DND-41 (cell line): ENCODE measurements around the gene ZDHHC1.

Source experiments
- ATAC-seq: fragments of 200-7000 bp; cut with Tn5 transposase; 3 replicates; pipeline ENCODE4 v1.9.1; 2021; ENCODE audit warnings: low read depth; ENCODE audit not compliant: insufficient read depth
- DNase-seq: peaks from one replicate; pipeline ENCODE4 v3.0.0-alpha.2; 2020
- H2AFZ ChIP-seq: 2 replicates; pipeline ENCODE4 v1.6.0; 2012; ENCODE audit warnings: low read depth, low read length
- H3K27ac ChIP-seq: 2 replicates; pipeline ENCODE4 v1.5.1; 2012; ENCODE audit warnings: low read length, inconsistent platforms
- H3K27me3 ChIP-seq: fragments of 200-600 bp; sonication (generic); 2 replicates; pipeline ENCODE4 v1.6.0; 2012; ENCODE audit warnings: low read length, mild to moderate bottlenecking, inconsistent platforms; ENCODE audit not compliant: insufficient read depth, poor library complexity
- H3K36me3 ChIP-seq: 2 replicates; pipeline ENCODE4 v1.5.1; 2012; ENCODE audit warnings: low read length, inconsistent platforms; ENCODE audit not compliant: insufficient read depth
- H3K4me1 ChIP-seq: 2 replicates; pipeline ENCODE4 v1.5.1; 2012; ENCODE audit warnings: mild to moderate bottlenecking, low read length; ENCODE audit not compliant: insufficient read depth
- H3K4me2 ChIP-seq: 2 replicates; pipeline ENCODE4 v1.6.0; 2012; ENCODE audit warnings: mild to moderate bottlenecking, moderate library complexity, low read length, inconsistent platforms; ENCODE audit not compliant: insufficient read depth
- H3K4me3 ChIP-seq, 2 experiments: fragments of 200-600 bp in 1 of 2; shearing (Covaris generic) in 1 of 2; 2 replicates each; pipeline ENCODE4 v1.5.1; 2012 to 2016; ENCODE audit warnings: inconsistent platforms in 2 of 2, low read length in 2 of 2, mild to moderate bottlenecking in 2 of 2, low read depth in 1 of 2, moderate library complexity in 1 of 2
- H3K79me2 ChIP-seq: 2 replicates; pipeline ENCODE4 v1.6.0; 2012; ENCODE audit warnings: low read length, inconsistent platforms; ENCODE audit not compliant: insufficient read depth
- H3K9ac ChIP-seq: 2 replicates; pipeline ENCODE4 v1.6.0; 2012; ENCODE audit warnings: low read depth, mild to moderate bottlenecking, inconsistent platforms, low read length, moderate library complexity
- H3K9me3 ChIP-seq: 2 replicates; pipeline ENCODE4 v1.5.1; 2012; ENCODE audit warnings: low read length, moderate library complexity, mild to moderate bottlenecking, inconsistent platforms; ENCODE audit not compliant: insufficient read depth, severe bottlenecking
- H4K20me1 ChIP-seq: 2 replicates; pipeline ENCODE4 v1.6.0; 2012; ENCODE audit warnings: low read length; ENCODE audit not compliant: insufficient read depth
- CTCF ChIP-seq: IDR thresholded peaks from 2 replicates; pipeline ENCODE4 v1.5.1; 2012; ENCODE audit warnings: borderline replicate concordance, low read length, moderate library complexity, mild to moderate bottlenecking; ENCODE audit not compliant: poor library complexity, severe bottlenecking; ENCODE audit errors: extremely low read depth
- EZH2 ChIP-seq: IDR thresholded peaks from 3 replicates; pipeline ENCODE4 v1.6.1; 2012; ENCODE audit warnings: borderline replicate concordance, low read depth, mild to moderate bottlenecking, moderate library complexity, low read length, inconsistent platforms; ENCODE audit not compliant: severe bottlenecking

Gene ZDHHC1

DNA sequence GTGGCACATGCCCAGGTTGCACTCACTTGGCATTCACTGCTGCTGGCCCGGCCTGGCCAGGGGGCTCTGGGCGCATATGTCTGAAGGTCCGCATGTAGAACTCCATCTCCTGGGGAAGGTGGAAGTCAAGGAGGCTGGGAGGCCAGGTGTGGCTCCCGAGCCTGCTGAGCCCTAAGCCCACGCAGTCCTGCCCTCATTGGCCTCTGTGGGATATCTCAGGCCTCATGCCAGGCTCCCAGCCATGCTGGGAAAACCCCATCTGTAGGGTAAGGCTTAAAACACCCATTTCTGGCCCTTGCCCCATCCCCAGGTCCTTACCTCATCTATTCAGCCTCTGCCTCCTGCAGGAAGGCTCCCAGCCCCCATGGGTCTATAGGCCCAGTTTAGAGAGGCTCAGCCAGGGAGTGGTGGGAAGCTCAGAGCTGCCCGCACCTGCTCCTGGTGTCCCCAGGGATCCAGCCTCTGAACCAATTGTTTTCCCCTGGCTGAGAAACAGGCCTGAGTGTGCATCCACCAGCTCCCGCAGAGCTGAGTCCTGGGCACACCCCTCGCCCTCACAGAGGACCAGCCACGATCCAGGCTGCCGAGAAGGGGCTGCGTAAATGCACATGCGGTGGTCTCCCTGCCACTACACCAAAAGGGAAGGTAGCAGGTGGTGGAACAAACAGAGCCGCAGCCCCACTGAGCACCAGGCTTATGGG, 20.7 kb downstream of the ZDHHC1 start:
- Histone ChIP-seq H3K27ac (no peak overlapping the region), H3K4me2 (no peak overlapping the region), H3K79me2 (no peaks in the 10 kb centered on the region), H3K36me3 (no peaks in the 10 kb centered on the region), H4K20me1 (no peaks in the 10 kb centered on the region), H3K9ac (no peak overlapping the region), H3K9me3 (no peaks in the 10 kb centered on the region), H2AFZ (no peak overlapping the region), H3K4me3 (no peak overlapping the region), H3K4me1 (no peaks in the 10 kb centered on the region), H3K27me3 (no peaks in the 10 kb centered on the region)
- TF ChIP-seq EZH2 = no peak
- no peak for TF ChIP-seq CTCF
- ATAC-seq (no peak), DNase-seq (no peak)

GRCh38 chr16:67395105-67395457, 21.2 kb downstream of the ZDHHC1 start:
- H3K27me3 ChIP-seq = no peaks in the 10 kb centered on the region

DNA sequence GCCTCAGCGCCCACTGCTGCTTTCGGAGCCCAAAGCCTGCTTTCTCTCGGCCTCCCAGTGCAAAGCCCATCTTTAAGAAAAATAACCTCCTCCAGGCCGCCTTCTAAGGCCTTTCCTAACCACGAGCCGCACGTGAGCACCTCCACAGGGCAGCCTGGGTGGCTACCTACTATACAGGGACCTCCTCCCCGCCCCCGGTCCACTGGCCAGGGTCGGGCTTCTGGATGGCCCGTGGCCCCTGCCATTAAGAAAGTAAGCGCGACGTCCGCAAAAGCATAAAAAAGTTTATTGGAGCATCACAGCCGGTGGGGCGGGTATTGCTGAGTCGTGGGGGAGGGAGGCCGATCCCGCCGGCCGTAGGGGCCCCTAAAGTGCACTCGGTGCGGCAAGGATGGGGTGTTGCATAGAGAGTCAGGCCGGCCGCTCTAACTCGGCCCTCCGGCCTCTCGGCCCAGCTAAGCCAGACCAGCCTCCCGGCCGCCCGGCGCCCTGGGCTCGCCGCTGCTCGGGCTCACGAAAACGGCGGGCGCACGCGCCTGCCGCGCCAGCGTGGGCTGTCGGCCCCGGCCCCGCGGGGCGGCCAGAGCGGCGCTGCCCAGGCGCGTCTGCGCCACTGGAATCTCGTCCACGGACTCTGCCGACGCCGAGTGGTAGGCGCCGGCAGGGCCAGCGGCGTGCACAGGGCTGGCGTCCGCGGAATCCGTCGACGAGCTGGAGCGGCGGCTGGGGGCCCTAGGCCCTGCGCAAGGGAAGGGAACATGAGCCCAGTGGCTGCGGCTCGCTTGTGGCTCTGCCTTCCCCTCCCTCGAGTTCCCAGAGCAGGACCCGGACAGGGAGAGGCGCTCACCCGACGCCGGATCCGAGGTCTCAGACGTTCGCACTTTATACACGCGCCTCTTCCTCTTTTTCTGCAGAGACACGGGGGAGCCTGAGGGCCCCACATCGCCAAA, 21.8 kb downstream of the ZDHHC1 start:
- no peak overlapping the region for H3K27ac ChIP-seq
- no peaks in the 10 kb centered on the region for H3K79me2 ChIP-seq
- no peak overlapping the region for H3K4me3 ChIP-seq
- no peak overlapping the region for H3K9ac ChIP-seq
- no peak overlapping the region for H3K4me2 ChIP-seq
- TF ChIP-seq CTCF (no peak), EZH2 (no peak)
- no peak for ATAC-seq
- no peak overlapping the region for H2AFZ ChIP-seq
- no peaks in the 10 kb centered on the region for H4K20me1 ChIP-seq
- DNase-seq = no peak
- H3K36me3 ChIP-seq = no peaks in the 10 kb centered on the region
- H3K4me1 ChIP-seq = no peaks in the 10 kb centered on the region
- H3K9me3 ChIP-seq = no peaks in the 10 kb centered on the region
- H3K27me3 ChIP-seq = no peaks in the 10 kb centered on the region

More at GRCh38 chr16:67395105-67395457, 21.2 kb downstream of the ZDHHC1 start:
- ATAC-seq (no peak), DNase-seq (no peak)
- H3K4me3 ChIP-seq = no peak overlapping the region
- H3K27ac ChIP-seq = no peak overlapping the region
- no peaks in the 10 kb centered on the region for H3K79me2 ChIP-seq
- H3K4me2 ChIP-seq = no peak overlapping the region
- H2AFZ ChIP-seq = no peak overlapping the region
- no peak overlapping the region for H3K9ac ChIP-seq
- H3K4me1 ChIP-seq = no peaks in the 10 kb centered on the region
- no peak for TF ChIP-seq EZH2
- no peak for TF ChIP-seq CTCF
- no peaks in the 10 kb centered on the region for H3K36me3 ChIP-seq
- no peaks in the 10 kb centered on the region for H4K20me1 ChIP-seq
- no peaks in the 10 kb centered on the region for H3K9me3 ChIP-seq
